Measurements from ENCODE around the gene TCF3. TPM values are rescaled to one million over a fixed set of nuclear protein-coding genes. Genes with fewer than 3 reads are reported as not detected.

Gene TCF3
- total RNA-seq, 1 experiment from 2014 or later = 304 TPM

GRCh38 chr19:1680976-1681375 is 28.6 kb upstream of the TCF3 start:
- Histone ChIP-seq H2AK5ac (ENCODE audit: insufficient read length, low read length) (no peak overlapping the region), H3K9me3 (ENCODE audit: control insufficient read depth, low read depth, low read length) (no peaks in the 10 kb centered on the region), H3K27me3 (ENCODE audit: insufficient read depth, low read length) (no peaks in the 10 kb centered on the region; the same call in 1 of the 2 replicates), H4K91ac (ENCODE audit: insufficient read length, low read depth, low read length) (no peak overlapping the region), H4K20me1 (ENCODE audit: control insufficient read depth, insufficient read depth, insufficient read length) (no peaks in the 10 kb centered on the region), H2BK20ac (ENCODE audit: low read depth, low read length, poor library complexity, severe bottlenecking) (no peak overlapping the region), H4K5ac (ENCODE audit: insufficient read length, low read depth, low read length) (no peak overlapping the region), H2BK5ac (ENCODE audit: insufficient read length, low read length) (no peak overlapping the region), H3K9ac (ENCODE audit: extremely low read depth, insufficient read length, low read length) (no peak overlapping the region), H3K27ac (ENCODE audit: insufficient read length, low read depth, low read length) (no peak overlapping the region), H3K18ac (ENCODE audit: insufficient read length, low read depth, low read length) (no peak overlapping the region), H3K14ac (ENCODE audit: insufficient read depth, low read length) (no peak overlapping the region), H3K79me1 (ENCODE audit: insufficient read depth, low read depth, low read length, poor library complexity, severe bottlenecking) (no peaks in the 10 kb centered on the region), H2BK15ac (ENCODE audit: low read depth, low read length) (no peak overlapping the region), H3K4ac (ENCODE audit: low read depth, low read length) (no peak overlapping the region), H2BK12ac (ENCODE audit: insufficient read length, low read depth, low read length) (no peak overlapping the region), H4K8ac (replicated peaks; ENCODE audit: insufficient read length, low read depth, low read length) (no peak overlapping the region), H3K23me2 (ENCODE audit: insufficient read length, low read depth, low read length, poor library complexity, severe bottlenecking) (no peaks in the 10 kb centered on the region), H3K4me2 (ENCODE audit: insufficient read depth, insufficient read length, low read length) (no peak overlapping the region), H3K4me1 (ENCODE audit: insufficient read depth, low read length) (no peaks in the 10 kb centered on the region), H2BK120ac (ENCODE audit: low read depth, low read length, poor library complexity, severe bottlenecking) (no peak overlapping the region), H3K56ac (ENCODE audit: insufficient read length, low read depth, low read length) (no peak overlapping the region), H3T11ph (ENCODE audit: low read length) (no peak overlapping the region), H3K23ac (ENCODE audit: insufficient read length, low read depth, low read length) (no peak overlapping the region), H2AFZ (ENCODE audit: low read length) (no peak overlapping the region), H3K79me2 (ENCODE audit: insufficient read depth, low read length) (no peaks in the 10 kb centered on the region)
- Mint-ChIP-seq H3K27me3 (ENCODE audit: low read depth) (peaks cover 88% of the 10 kb centered on the region), H3K4me1 (peaks cover 0 to 8% of the 10 kb centered on the region in 2 experiments; a peak in 1 of 4 replicates), H3K9me3 (peaks cover 0 to 3% of the 10 kb centered on the region in 2 experiments; a peak in 2 of 5 replicates), H3K27ac (no peak overlapping the region), H3K36me3 (ENCODE audit: insufficient read depth in 1 of 3, low read depth in 3 of 3) (no peaks in the 10 kb centered on the region; a peak in 1 of 7 replicates), H3K4me3 (no peak overlapping the region)
- DNase-seq = no peak
- TF ChIP-seq CTCF (conservative IDR thresholded peaks at IDR 0.05) = no peak
- no CpG with 5 or more reads among the region's 12 CpGs for WGBS (ENCODE audit: extremely low coverage, insufficient read length, low lambda C conversion rate)

All from H9 (cell line).